ENCODE measurements around the gene IFNW1.
"Not testable (repeated sequence)": the region's sequence is repeated elsewhere in the genome, so short reads cannot be mapped to it uniquely, and the experiment has no call there.

The IFNW1 gene

GRCh38 chr9:21141427-21141882, at the start of gene IFNW1:
Gene IFNW1, minus strand, starts transcription at chr9:21141832. Its CDS starts 262 bp downstream, at chr9:21141570.
- H3K4me3 ChIP-seq (ENCODE audit: low read depth, low read length), result no peak within 1 kb of the TSS

DNA sequence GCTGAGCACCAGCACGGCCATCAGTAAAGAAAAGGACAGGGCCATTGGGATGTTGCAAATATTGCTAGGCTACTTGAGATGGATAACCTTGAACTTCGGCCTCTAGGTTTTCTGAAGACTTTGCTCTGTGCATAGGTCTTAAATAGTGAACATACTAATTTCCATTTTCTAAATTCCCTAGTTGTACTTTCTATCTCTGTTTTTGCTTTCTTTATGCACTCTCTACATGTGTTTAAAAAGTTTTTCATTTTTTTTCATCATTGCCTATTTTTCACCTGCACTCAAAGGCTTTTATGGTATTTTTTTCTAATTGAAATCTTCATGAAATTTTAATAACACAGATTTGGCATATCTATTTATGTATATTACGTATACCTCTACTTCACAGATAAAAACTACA, 45.9 kb upstream of the IFNW1 start, which contains the start of gene IFNA4:
IFNA4 (minus strand) TSS at position 101 of the 400 bp plus-strand sequence; CDS start at position 45, 56 bp downstream.
- H3K4me3 ChIP-seq (ENCODE audit: low read depth, low read length), result not testable (repeated sequence)

DNA sequence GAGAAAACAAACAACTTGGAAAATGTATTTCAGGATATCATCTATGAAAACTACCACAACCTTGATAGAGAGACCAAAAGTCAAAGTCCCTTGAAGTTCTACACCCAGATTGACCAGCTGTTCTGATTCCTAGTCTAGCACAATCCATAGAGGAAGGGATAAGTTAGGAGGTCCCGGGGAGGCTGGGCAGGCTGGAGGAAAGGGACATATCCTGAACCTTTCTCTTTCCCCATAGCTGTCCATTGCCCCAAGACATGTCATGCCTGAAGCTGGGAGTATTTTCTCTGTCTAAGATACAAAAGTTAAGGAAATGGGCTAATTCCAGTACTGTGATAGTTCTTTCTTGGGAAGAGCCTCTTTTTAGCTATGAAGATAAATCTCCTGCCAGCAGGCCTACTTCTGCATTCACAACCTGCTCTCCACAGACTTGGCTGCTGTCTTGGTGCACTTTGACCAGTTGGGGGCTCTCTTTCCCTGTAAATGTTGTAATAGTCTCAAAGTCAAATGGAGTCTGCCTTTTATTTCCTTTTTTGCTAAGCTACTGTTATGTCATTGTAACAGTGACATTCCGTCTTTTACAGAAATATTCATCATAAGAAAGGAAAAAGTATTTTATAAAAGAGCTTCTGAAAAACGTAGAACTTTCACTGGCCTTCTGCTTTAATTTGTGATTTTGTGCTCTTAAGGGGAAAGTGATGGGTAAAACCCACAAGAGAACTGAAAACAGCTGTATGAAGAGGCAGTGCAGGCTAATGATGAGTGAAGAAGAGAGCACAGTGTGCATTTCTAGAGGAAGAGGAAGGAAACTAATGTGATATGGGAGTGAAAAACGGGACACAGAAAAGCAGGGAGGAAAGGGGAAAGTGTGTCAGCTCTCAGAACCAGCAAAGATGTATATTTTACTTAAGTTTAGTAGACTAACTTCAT, 41.4 kb upstream of the IFNW1 start:
- not testable (repeated sequence) for H3K4me3 ChIP-seq (ENCODE audit: low read depth, low read length)

DNA sequence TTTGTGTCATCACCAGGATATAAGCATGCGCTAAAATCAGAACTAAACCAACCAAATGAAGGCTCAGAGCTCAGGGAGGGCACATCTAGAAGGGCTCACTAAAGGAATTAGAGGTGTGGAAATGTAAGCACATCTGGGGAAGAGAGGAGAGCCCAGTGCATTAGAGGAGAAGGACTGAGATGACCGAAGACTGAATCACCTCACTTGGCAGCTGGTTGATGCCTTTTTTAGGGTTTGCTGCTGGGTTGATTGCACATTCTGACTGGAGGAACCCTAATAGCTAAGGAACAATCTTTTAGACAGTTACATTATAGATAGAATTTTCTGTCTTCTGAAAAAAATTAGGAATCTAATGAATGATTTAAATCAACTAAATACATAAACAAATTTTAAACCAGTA, 33.0 kb upstream of the IFNW1 start:
- no peak overlapping the region for H3K4me3 ChIP-seq (ENCODE audit: low read depth, low read length)

GRCh38 chr9:21172156-21172555, 30.5 kb upstream of the IFNW1 start:
- H3K4me3 ChIP-seq (ENCODE audit: low read depth, low read length), result no peak overlapping the region

- H3K4me3 ChIP-seq (ENCODE audit: low read depth, low read length), result no peak overlapping the region
Observed at GRCh38 chr9:21171351-21171750, 29.7 kb upstream of the IFNW1 start.

GRCh38 chr9:21166560-21166959, 24.9 kb upstream of the IFNW1 start, which contains the start of gene IFNA21:
Gene IFNA21, minus strand, starts transcription at chr9:21166660. Its CDS starts 48 bp downstream, at chr9:21166612.
- not testable (repeated sequence) for H3K4me3 ChIP-seq (ENCODE audit: low read depth, low read length)

DNA sequence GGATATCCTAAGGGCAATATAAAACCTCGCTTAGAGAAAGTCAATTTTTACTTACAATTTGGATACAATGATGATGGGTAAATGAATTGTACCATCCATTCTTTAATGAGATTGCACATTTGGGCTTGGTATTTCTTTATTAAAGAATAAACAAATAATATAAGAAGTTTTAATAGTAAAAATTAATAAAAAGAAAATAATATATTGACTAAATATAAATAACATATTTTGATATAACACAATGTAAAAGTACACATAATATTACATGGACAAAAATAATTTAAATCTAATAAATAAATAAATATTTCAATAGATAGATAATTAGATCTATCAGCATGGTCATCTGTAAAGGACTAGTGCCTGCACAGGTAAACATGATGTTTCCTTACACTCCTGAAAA, 23.9 kb upstream of the IFNW1 start:
- no peak overlapping the region for H3K4me3 ChIP-seq (ENCODE audit: low read depth, low read length)

DNA sequence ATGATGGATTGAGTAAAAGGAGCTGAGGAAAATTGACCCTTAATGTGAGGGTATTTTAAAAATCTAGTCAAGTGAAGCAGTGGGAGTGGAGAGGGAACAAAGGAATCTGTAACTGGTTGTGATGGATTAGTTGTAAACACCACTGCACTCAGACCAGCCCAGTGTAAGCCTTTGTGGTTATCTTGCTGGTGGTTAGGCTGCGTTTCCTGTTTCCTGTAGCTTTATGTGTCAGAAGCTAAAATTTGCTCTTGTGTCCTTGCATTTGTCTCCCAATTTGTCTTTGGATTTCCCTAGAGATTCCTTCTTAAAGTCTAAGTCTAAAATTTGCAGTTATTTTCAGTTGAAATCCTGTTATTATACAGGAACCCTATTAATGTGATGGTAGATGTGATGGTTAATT, 18.5 kb upstream of the IFNW1 start:
- no peak overlapping the region for H3K4me3 ChIP-seq (ENCODE audit: low read depth, low read length)

- H3K4me3 ChIP-seq (ENCODE audit: low read depth, low read length), result no peak overlapping the region
Observed at GRCh38 chr9:21155501-21155900, 13.9 kb upstream of the IFNW1 start.

- no peak overlapping the region for H3K4me3 ChIP-seq (ENCODE audit: low read depth, low read length)
Observed at GRCh38 chr9:21154018-21154608, 12.5 kb upstream of the IFNW1 start.

GRCh38 chr9:21153336-21154017, 11.8 kb upstream of the IFNW1 start:
- no peak overlapping the region for H3K4me3 ChIP-seq (ENCODE audit: low read depth, low read length)

DNA sequence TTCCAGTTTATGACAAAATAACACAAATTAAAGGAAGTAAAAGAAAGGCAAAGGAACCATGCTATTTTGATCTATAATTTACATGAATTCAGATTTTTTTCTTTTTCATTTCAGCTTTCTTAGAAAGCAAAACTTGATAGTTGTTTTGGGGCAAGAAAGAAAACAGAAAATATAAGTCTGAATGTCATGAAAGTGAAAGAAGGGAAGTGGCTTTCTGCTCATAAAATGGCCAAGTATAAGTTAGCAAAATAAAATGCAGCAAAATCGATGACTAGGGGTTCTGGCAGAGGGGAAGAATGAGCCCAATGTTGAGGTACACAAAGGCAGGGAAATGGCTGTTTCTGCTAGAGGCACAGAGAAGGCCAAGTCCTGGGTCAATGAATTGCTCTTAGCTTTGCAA, 3.0 kb upstream of the IFNW1 start:
- no peak overlapping the region for H3K4me3 ChIP-seq (ENCODE audit: low read depth, low read length)

GRCh38 chr9:21137020-21137419, 4.6 kb downstream of the IFNW1 start:
- H3K4me3 ChIP-seq (ENCODE audit: low read depth, low read length), result no peak overlapping the region

GRCh38 chr9:21135736-21136135, 5.9 kb downstream of the IFNW1 start:
- no peak overlapping the region for H3K4me3 ChIP-seq (ENCODE audit: low read depth, low read length)

GRCh38 chr9:21128186-21128585, 13.4 kb downstream of the IFNW1 start:
- not testable (repeated sequence) for H3K4me3 ChIP-seq (ENCODE audit: low read depth, low read length)

DNA sequence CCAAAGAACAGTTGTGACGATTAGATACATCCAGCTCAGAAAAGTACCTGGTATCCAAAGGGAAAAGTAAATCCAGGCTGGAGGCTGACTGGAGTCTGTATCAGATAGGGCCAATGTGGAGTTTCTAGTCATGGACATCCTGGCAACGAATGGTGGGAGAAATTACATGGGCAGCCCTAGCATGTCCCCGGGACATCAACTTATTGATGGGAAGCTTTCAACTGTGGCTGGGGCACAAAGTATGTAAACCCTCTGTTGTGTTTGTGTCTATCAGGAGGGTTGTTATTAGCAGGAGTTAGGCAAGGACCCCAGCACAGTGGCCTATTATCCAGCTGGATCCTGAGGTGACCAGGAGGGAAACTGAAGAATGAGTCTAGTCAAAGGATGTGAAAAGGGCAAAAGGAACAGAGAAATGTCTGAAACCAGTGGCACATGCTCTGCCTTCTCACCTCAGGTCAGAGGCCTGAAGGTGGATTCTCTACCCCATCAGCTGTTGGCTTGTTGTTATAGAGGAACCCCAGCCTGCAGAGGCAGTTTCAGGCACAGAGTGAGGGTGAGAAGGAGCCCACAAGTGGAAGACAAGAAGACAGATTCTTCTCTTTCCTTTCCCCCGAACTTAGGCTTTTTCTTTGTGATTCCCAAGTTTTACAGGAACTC, 19.9 kb downstream of the IFNW1 start:
- no peak overlapping the region for H3K4me3 ChIP-seq (ENCODE audit: low read depth, low read length)

DNA sequence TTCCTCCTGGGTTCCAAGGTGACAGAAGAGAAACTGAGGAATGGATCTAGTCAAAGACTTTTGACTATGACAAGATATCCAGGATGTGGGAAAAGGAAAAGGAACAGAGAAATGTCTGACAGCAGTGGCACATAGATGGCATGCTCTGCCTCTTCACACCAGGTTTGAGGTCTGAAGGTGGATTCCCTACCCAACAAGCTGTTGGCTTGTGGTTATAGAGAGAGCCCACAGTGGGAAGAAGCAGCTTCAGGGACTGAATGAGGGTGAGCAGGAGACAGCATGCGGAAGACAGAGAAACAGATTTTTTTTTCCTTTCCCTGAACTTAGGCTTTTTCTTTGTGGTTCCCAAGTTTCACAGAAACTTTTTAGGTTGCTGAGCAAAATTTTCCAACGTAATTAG, 20.6 kb downstream of the IFNW1 start:
- no peak overlapping the region for H3K4me3 ChIP-seq (ENCODE audit: low read depth, low read length)

GRCh38 chr9:21119093-21119770, 22.4 kb downstream of the IFNW1 start:
- H3K4me3 ChIP-seq (ENCODE audit: low read depth, low read length), result no peak overlapping the region

DNA sequence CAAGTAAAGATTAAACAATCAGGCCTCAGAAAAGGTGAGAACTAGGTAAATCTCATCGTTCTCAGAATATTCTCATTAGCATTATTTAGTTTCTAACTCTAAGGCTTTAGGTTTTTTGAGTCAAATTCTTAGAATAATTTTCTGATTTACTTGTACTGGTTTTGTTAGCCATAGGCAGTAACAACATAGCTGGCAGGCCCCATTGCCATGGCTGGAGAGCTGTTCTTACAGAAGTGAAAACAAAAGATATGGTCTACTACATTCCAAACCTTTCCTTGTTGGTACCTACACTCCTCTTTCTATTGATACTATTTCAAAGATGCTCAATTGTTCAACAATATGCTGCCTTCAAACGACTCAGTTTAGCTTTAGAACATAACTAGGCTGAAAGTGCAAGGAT, 27.3 kb downstream of the IFNW1 start:
- H3K4me3 ChIP-seq (ENCODE audit: low read depth, low read length), result no peak overlapping the region
